Keratinocyte (primary cell): ENCODE data around the gene SEL1L3. TPM values are rescaled to one million over a fixed set of nuclear protein-coding genes. Genes with fewer than 3 reads are reported as not detected.

ENCODE experiments used
- DNase-seq: peaks from one replicate; pipeline ENCODE4 v3.0.0-alpha.2; 2011; ENCODE audit warnings: low read depth, missing footprints, low spot score
- FAIRE-seq: peaks from 2 replicates; lab custom pipeline; 2011; peaks lifted over from hg19 to GRCh38; lab: Jason Lieb, UNC
- H2AFZ ChIP-seq: 2 replicates; pipeline ENCODE4 v1.6.0; 2012; ENCODE audit warnings: low read length, control low read depth, inconsistent platforms; ENCODE audit not compliant: control insufficient read depth
- H3K27ac ChIP-seq: 2 replicates; pipeline ENCODE4 v1.5.1; 2011; ENCODE audit warnings: low read length; ENCODE audit not compliant: control insufficient read depth, insufficient read depth
- H3K27me3 ChIP-seq: 3 replicates; pipeline ENCODE4 v1.6.0; 2011; ENCODE audit warnings: low read length; ENCODE audit not compliant: control insufficient read depth, insufficient read depth; ENCODE audit errors: extremely low read depth
- H3K36me3 ChIP-seq, 2 experiments: 2 replicates in 1 of 2; 3 replicates in 1 of 2; pipeline ENCODE4 v1.5.1; 2011; ENCODE audit warnings: low read length in 2 of 2, mild to moderate bottlenecking in 1 of 2; ENCODE audit not compliant: control insufficient read depth in 2 of 2, insufficient read depth in 2 of 2; ENCODE audit errors: extremely low read depth in 1 of 2
- H3K4me1 ChIP-seq: 3 replicates; pipeline ENCODE4 v1.5.1; 2011; ENCODE audit warnings: low read length; ENCODE audit not compliant: control insufficient read depth, insufficient read depth; ENCODE audit errors: extremely low read depth
- H3K4me2 ChIP-seq: 3 replicates; pipeline ENCODE4 v1.6.0; 2011; ENCODE audit warnings: low read depth, low read length; ENCODE audit not compliant: control insufficient read depth, insufficient read depth; ENCODE audit errors: extremely low read depth
- H3K4me3 ChIP-seq, 3 experiments: fragments of 200-600 bp in 1 of 3; sonication (generic) in 1 of 3; 2 replicates in 2 of 3; 3 replicates in 1 of 3; pipeline ENCODE4 v1.5.1; 2011 to 2016; ENCODE audit warnings: low read length in 3 of 3, mild to moderate bottlenecking in 3 of 3, control low read depth in 2 of 3, inconsistent platforms in 1 of 3, low read depth in 1 of 3, mixed read lengths in 1 of 3, mixed run types in 1 of 3, moderate library complexity in 1 of 3; ENCODE audit not compliant: control insufficient read depth in 2 of 3, insufficient read depth in 2 of 3; ENCODE audit errors: extremely low read depth in 1 of 3
- H3K79me2 ChIP-seq: 2 replicates; pipeline ENCODE4 v1.6.0; 2012; ENCODE audit warnings: low read length; ENCODE audit not compliant: control insufficient read depth, insufficient read depth
- H3K9ac ChIP-seq: 3 replicates; pipeline ENCODE4 v1.6.0; 2011; ENCODE audit warnings: low read length; ENCODE audit not compliant: control insufficient read depth, insufficient read depth; ENCODE audit errors: extremely low read depth
- H3K9me1 ChIP-seq: 3 replicates; pipeline ENCODE4 v1.6.0; 2011; ENCODE audit warnings: low read length; ENCODE audit not compliant: control insufficient read depth, insufficient read depth; ENCODE audit errors: extremely low read depth
- H3K9me3 ChIP-seq: 2 replicates; pipeline ENCODE4 v1.5.1; 2012; ENCODE audit warnings: low read depth, low read length; ENCODE audit not compliant: control insufficient read depth
- H4K20me1 ChIP-seq: 3 replicates; pipeline ENCODE4 v1.6.0; 2011; ENCODE audit warnings: low read length; ENCODE audit not compliant: control insufficient read depth, insufficient read depth; ENCODE audit errors: extremely low read depth
- CTCF ChIP-seq, 3 experiments: IDR thresholded peaks in 1 of 3; conservative IDR thresholded peaks in 1 of 3; optimal IDR thresholded peaks in 1 of 3; 2 replicates in 2 of 3; 3 replicates in 1 of 3; pipeline versions ENCODE3 to v1.5.1; 2011; ENCODE audit warnings: low read length in 3 of 3, mild to moderate bottlenecking in 3 of 3, moderate library complexity in 2 of 3, control low read depth in 1 of 3, inconsistent platforms in 1 of 3; ENCODE audit not compliant: insufficient read depth in 2 of 3; ENCODE audit errors: extremely low read depth in 1 of 3
- EZH2 ChIP-seq: IDR thresholded peaks from one replicate; pipeline ENCODE4 v1.6.1; 2012; ENCODE audit warnings: inconsistent platforms, mild to moderate bottlenecking, low read length, moderate library complexity
- dilution Hi-C: fragments of 300-500 bp; cut with MboI; formaldehyde crosslinking; loops from one replicate; pipeline ENCODE4 v1.7.0; 2020; ENCODE audit warnings: low sequenced_read_pairs; ENCODE audit not compliant: extremely low pct_ligation_motif_present
- polyA plus RNA-seq, 5 experiments: library from polyadenylated mRNA; depleted of rRNA in 3 of 5; stranded (reverse) in 3 of 5; stranded (forward) in 1 of 5; unstranded in 1 of 5; fragments of >200 nt; gene quantifications; 1 replicate in 1 of 5; 2 replicates in 3 of 5; 3 replicates in 1 of 5; pipeline versions ENCODE4 v1.2.1 to v1.2.3, GENCODE V29; 2011 to 2012; ENCODE audit warnings: missing spikeins in 2 of 5, low read depth in 1 of 5, low replicate concordance in 1 of 5

The SEL1L3 gene
- polyA plus RNA-seq, 1 donor (not counting 4 experiments of a cell fraction or from before 2014, with no cell fraction given) = 67.9 TPM

GRCh38 chr4:25757452-25757851 is 105.3 kb downstream of the SEL1L3 start:
- H3K27me3 ChIP-seq = no peaks in the 10 kb centered on the region
- FAIRE-seq (no peak), DNase-seq (no peak)
- H3K4me1 ChIP-seq = no peaks in the 10 kb centered on the region
- dilution Hi-C loops = loop anchor here (25.0 kb wide), 1 partner anchor 320 kb away; no protein-coding TSS in a partner anchor
- no peaks in the 10 kb centered on the region for H4K20me1 ChIP-seq
- H2AFZ ChIP-seq = no peak overlapping the region
- no peaks in the 10 kb centered on the region for H3K9me1 ChIP-seq
- no peak overlapping the region for H3K27ac ChIP-seq
- H3K9me3 ChIP-seq = no peaks in the 10 kb centered on the region
- H3K79me2 ChIP-seq = no peaks in the 10 kb centered on the region
- H3K4me2 ChIP-seq = no peak overlapping the region
- H3K36me3 ChIP-seq = peaks cover 0 to 7% of the 10 kb centered on the region in 2 experiments
- H3K9ac ChIP-seq = no peak overlapping the region
- no peak overlapping the region for H3K4me3 ChIP-seq
- TF ChIP-seq EZH2 (no peak), CTCF (optimal IDR thresholded peaks at IDR 0.05 in 1 of 3, IDR thresholded peaks at IDR 0.05 in 1 of 3, conservative IDR thresholded peaks at IDR 0.05 in 1 of 3; ENCODE audit: extremely low read depth in 1 of 3, insufficient read depth in 2 of 3, low read length in 3 of 3) (no peak)

GRCh38 chr4:25756503-25756902 is 106.3 kb downstream of the SEL1L3 start:
- H3K27ac ChIP-seq = no peak overlapping the region
- TF ChIP-seq EZH2 (no peak), CTCF (optimal IDR thresholded peaks at IDR 0.05 in 1 of 3, IDR thresholded peaks at IDR 0.05 in 1 of 3, conservative IDR thresholded peaks at IDR 0.05 in 1 of 3; ENCODE audit: extremely low read depth in 1 of 3, insufficient read depth in 2 of 3, low read length in 3 of 3) (no peak)
- H4K20me1 ChIP-seq = no peaks in the 10 kb centered on the region
- DNase-seq (no peak), FAIRE-seq (no peak)
- no peaks in the 10 kb centered on the region for H3K9me3 ChIP-seq
- H3K9me1 ChIP-seq = no peaks in the 10 kb centered on the region
- no peaks in the 10 kb centered on the region for H3K4me1 ChIP-seq
- no peak overlapping the region for H3K4me3 ChIP-seq
- H3K9ac ChIP-seq = no peak overlapping the region
- no peak overlapping the region for H3K4me2 ChIP-seq
- no peak overlapping the region for H2AFZ ChIP-seq
- H3K36me3 ChIP-seq = peaks cover 0 to 7% of the 10 kb centered on the region in 2 experiments
- dilution Hi-C loops = loop anchor here (25.0 kb wide), 1 partner anchor 319 kb away; no protein-coding TSS in a partner anchor
- no peaks in the 10 kb centered on the region for H3K27me3 ChIP-seq
- no peaks in the 10 kb centered on the region for H3K79me2 ChIP-seq
